HepG2 (cell line): ENCODE results near the gene FAM117B. TPM values are rescaled to one million over a fixed set of nuclear protein-coding genes. Genes with fewer than 3 reads are reported as not detected.

Experiments used
- AHR ChIP-seq: IDR thresholded peaks from 2 replicates; pipeline ENCODE4 v1.6.1; 2018; ENCODE audit warnings: missing genetic modification reagents, missing compliant biosample characterization
- CSRNP1 ChIP-seq: sonication (generic); formaldehyde crosslinking; IDR thresholded peaks from 2 replicates; pipeline ENCODE4 v1.8.1; 2023; ENCODE audit warnings: mild to moderate bottlenecking, missing genetic modification reagents
- HHEX ChIP-seq: IDR thresholded peaks from 2 replicates; pipeline ENCODE4 v1.6.1; 2016; ENCODE audit warnings: control low read depth
- KAT2B ChIP-seq: fragments of 150-350 bp; IDR thresholded peaks from 2 replicates; pipeline ENCODE4 v1.6.1; 2014; ENCODE audit warnings: low read depth, low read length, borderline replicate concordance
- KAT8 ChIP-seq: IDR thresholded peaks from 2 replicates; pipeline ENCODE4 v1.6.1; 2016; ENCODE audit warnings: missing genetic modification reagents, missing compliant biosample characterization
- LCORL ChIP-seq, 2 experiments: fragments of 450-650 bp in 1 of 2; sonication (generic) in 1 of 2; formaldehyde crosslinking in 1 of 2; IDR thresholded peaks; 2 replicates each; pipeline versions ENCODE4 v1.5.0 to v1.6.1; 2017 to 2020; ENCODE audit warnings: antibody characterized with exemption in 1 of 2, missing genetic modification reagents in 1 of 2
- MIER2 ChIP-seq: IDR thresholded peaks from 2 replicates; pipeline ENCODE4 v1.6.1; 2016; ENCODE audit warnings: missing biosample characterization, missing genetic modification reagents
- MXD1 ChIP-seq: sonication (generic); formaldehyde crosslinking; IDR thresholded peaks from 2 replicates; pipeline ENCODE4 v1.4.0; 2020; ENCODE audit warnings: mild to moderate bottlenecking, missing genetic modification reagents
- SP4 ChIP-seq: sonication (generic); formaldehyde crosslinking; IDR thresholded peaks from 2 replicates; pipeline ENCODE4 v1.8.1; 2023; ENCODE audit warnings: mild to moderate bottlenecking, missing genetic modification reagents
- ZNF264 ChIP-seq: sonication (generic); formaldehyde crosslinking; IDR thresholded peaks from 2 replicates; pipeline ENCODE4 v1.4.0; 2020; ENCODE audit warnings: missing genetic modification reagents
- ZNF296 ChIP-seq: sonication (generic); formaldehyde crosslinking; conservative IDR thresholded peaks from 2 replicates; pipeline ENCODE4 v1.5.0; 2020; ENCODE audit warnings: mild to moderate bottlenecking, missing genetic modification reagents
- ZNF333 ChIP-seq: sonication (generic); formaldehyde crosslinking; IDR thresholded peaks from 2 replicates; pipeline ENCODE4 v1.4.0; 2020; ENCODE audit warnings: mild to moderate bottlenecking, missing genetic modification reagents, borderline replicate concordance
- ZNF547 ChIP-seq: sonication (generic); formaldehyde crosslinking; IDR thresholded peaks from 2 replicates; pipeline ENCODE4 v1.5.1; 2020; ENCODE audit warnings: mild to moderate bottlenecking, missing genetic modification reagents
- ZNF737 ChIP-seq: sonication (generic); formaldehyde crosslinking; IDR thresholded peaks from 2 replicates; pipeline ENCODE4 v1.5.0; 2020; ENCODE audit warnings: missing genetic modification reagents, mild to moderate bottlenecking, borderline replicate concordance
- ZNF772 ChIP-seq: sonication (generic); formaldehyde crosslinking; IDR thresholded peaks from 2 replicates; pipeline ENCODE4 v1.5.0; 2020; ENCODE audit warnings: mild to moderate bottlenecking, missing genetic modification reagents
- polyA plus RNA-seq, 8 experiments: library from polyadenylated mRNA; depleted of rRNA in 3 of 8; stranded (reverse) in 7 of 8; unstranded in 1 of 8; fragments of >200 nt; fragmentation: Illumina TruSeq in 4 of 8; extraction: Trizol in 4 of 8; gene quantifications; 2 replicates each; pipeline versions ENCODE4 v1.2.1 to v1.2.3, GENCODE V29; 2011 to 2016; ENCODE audit warnings: low read depth in 4 of 8, missing spikeins in 1 of 8, mixed read lengths in 1 of 8; ENCODE audit not compliant: insufficient read depth in 1 of 8
- total RNA-seq, 5 experiments: library from RNA; depleted of rRNA; stranded (reverse); fragments of >200 nt; fragmentation: Illumina TruSeq; extraction: Trizol; gene quantifications; 2 replicates each; pipeline ENCODE4 v1.2.3, GENCODE V29; 2016; ENCODE audit warnings: low read depth in 1 of 5
- TF ChIP-seq, protein P1 (sequence below): sonication (generic); formaldehyde crosslinking; IDR thresholded peaks from 2 replicates; pipeline ENCODE4 v1.4.0; 2020; ENCODE audit warnings: missing genetic modification reagents
- TF ChIP-seq, protein P2 (sequence below): IDR thresholded peaks from 2 replicates; pipeline ENCODE4 v1.6.1; 2016
- TF ChIP-seq, protein P3 (sequence below): sonication (generic); formaldehyde crosslinking; IDR thresholded peaks from 2 replicates; pipeline ENCODE4 v1.4.0; 2020; ENCODE audit warnings: missing genetic modification reagents, borderline replicate concordance
- TF ChIP-seq, protein P4 (sequence below): sonication (generic); formaldehyde crosslinking; IDR thresholded peaks from 2 replicates; pipeline ENCODE4 v1.8.1; 2022; ENCODE audit warnings: low read depth, mild to moderate bottlenecking, missing genetic modification reagents
- TF ChIP-seq, protein P5 (sequence below): sonication (generic); formaldehyde crosslinking; IDR thresholded peaks from 2 replicates; pipeline ENCODE4 v1.8.1; 2023; ENCODE audit warnings: mild to moderate bottlenecking, missing genetic modification reagents

Gene FAM117B
- total and polyA plus RNA-seq, 2 of the 13 experiments (the other 11 are each of a cell fraction or from before 2014, with no cell fraction given): 5.8 to 11.0 TPM

DNA sequence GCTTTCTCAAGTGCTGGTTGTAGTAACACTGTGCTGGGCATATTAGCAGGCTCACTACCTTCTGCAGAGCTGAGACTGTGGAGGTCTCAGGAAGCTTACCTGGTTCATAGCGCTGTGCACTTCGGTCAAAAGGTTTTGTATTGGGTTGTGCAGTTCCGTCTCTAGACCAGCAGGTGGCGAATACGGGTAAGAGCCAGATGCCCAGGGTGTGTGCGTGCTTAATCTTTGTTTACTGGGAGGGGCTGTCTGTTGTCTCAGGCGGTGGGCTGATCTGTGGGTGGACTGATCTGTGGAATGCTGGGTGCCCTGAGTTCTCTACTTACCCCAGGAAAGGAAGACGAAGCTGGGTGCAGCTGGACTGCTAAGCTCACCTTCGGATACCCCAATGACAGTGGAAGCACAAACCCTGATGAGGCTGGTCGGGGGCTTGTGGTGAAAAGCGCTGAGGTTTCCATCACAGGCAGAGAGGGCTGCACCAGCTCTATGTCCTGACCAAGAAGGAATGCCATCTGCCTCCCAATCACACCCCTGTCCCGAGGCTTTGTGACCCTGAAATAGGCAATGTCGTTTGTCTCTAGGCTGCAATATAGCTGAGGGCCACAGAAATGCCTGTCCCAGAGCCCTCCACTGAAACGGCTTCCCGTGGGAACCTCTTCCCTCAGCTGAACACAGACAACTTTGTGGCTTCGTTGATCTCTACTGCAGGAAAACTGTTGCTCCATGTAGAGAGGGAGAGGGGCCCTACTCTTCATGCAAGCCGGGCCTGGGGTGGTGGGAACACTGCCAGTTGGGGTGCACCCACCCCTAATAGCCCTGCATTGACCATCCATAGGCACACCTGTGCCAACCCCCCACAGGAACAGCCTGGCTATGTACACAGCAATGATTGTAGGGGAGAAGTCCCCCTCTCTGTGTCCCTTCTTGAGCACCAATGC is 45.9 kb upstream of the FAM117B start (continued):
- TF ChIP-seq, protein P1, sequence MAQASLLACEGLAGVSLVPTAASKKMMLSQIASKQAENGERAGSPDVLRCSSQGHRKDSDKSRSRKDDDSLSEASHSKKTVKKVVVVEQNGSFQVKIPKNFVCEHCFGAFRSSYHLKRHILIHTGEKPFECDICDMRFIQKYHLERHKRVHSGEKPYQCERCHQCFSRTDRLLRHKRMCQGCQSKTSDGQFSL (CRISPR knock-in tag): 0 out of 2 replicates have a peak, but pooled peaks have one; percentile 63
- TF ChIP-seq, protein P2, sequence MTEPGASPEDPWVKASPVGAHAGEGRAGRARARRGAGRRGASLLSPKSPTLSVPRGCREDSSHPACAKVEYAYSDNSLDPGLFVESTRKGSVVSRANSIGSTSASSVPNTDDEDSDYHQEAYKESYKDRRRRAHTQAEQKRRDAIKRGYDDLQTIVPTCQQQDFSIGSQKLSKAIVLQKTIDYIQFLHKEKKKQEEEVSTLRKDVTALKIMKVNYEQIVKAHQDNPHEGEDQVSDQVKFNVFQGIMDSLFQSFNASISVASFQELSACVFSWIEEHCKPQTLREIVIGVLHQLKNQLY (CRISPR knock-in tag): 0 out of 2 replicates have a peak, but pooled peaks have one; percentile 46
- TF ChIP-seq, protein P3, sequence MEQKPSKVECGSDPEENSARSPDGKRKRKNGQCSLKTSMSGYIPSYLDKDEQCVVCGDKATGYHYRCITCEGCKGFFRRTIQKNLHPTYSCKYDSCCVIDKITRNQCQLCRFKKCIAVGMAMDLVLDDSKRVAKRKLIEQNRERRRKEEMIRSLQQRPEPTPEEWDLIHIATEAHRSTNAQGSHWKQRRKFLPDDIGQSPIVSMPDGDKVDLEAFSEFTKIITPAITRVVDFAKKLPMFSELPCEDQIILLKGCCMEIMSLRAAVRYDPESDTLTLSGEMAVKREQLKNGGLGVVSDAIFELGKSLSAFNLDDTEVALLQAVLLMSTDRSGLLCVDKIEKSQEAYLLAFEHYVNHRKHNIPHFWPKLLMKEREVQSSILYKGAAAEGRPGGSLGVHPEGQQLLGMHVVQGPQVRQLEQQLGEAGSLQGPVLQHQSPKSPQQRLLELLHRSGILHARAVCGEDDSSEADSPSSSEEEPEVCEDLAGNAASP (CRISPR knock-in tag): no peak
- TF ChIP-seq ZNF333 (CRISPR knock-in tag) (no peak), ZNF296 (CRISPR knock-in tag) (0 out of 2 replicates have a peak, but pooled peaks have one; percentile 47), ZNF547 (peak; percentile 91), MXD1 (CRISPR knock-in tag) (no peak), ZNF772 (peak; percentile 83; the same call in 1 of the 2 replicates), LCORL (IDR thresholded peaks at IDR 0.05) (no peak), LCORL (CRISPR knock-in tag; IDR thresholded peaks at IDR 0.05) (peak; percentile 76), AHR (CRISPR knock-in tag) (peak; percentile 88), KAT8 (CRISPR knock-in tag) (peak; percentile 73; the same call in 1 of the 2 replicates), HHEX (CRISPR knock-in tag) (no peak), CSRNP1 (CRISPR knock-in tag) (no peak), SP4 (CRISPR knock-in tag) (peak; percentile 63; the same call in 1 of the 2 replicates), ZNF264 (CRISPR knock-in tag) (no peak), ZNF737 (CRISPR knock-in tag) (no peak), KAT2B (no peak), MIER2 (0 out of 2 replicates have a peak, but pooled peaks have one; percentile 57)
- TF ChIP-seq, protein P4, sequence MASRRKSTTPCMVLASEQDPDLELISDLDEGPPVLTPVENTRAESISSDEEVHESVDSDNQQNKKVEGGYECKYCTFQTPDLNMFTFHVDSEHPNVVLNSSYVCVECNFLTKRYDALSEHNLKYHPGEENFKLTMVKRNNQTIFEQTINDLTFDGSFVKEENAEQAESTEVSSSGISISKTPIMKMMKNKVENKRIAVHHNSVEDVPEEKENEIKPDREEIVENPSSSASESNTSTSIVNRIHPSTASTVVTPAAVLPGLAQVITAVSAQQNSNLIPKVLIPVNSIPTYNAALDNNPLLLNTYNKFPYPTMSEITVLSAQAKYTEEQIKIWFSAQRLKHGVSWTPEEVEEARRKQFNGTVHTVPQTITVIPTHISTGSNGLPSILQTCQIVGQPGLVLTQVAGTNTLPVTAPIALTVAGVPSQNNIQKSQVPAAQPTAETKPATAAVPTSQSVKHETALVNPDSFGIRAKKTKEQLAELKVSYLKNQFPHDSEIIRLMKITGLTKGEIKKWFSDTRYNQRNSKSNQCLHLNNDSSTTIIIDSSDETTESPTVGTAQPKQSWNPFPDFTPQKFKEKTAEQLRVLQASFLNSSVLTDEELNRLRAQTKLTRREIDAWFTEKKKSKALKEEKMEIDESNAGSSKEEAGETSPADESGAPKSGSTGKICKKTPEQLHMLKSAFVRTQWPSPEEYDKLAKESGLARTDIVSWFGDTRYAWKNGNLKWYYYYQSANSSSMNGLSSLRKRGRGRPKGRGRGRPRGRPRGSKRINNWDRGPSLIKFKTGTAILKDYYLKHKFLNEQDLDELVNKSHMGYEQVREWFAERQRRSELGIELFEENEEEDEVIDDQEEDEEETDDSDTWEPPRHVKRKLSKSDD (CRISPR knock-in tag): peak; percentile 51; the same call in 1 of the 2 replicates
- TF ChIP-seq, protein P5, sequence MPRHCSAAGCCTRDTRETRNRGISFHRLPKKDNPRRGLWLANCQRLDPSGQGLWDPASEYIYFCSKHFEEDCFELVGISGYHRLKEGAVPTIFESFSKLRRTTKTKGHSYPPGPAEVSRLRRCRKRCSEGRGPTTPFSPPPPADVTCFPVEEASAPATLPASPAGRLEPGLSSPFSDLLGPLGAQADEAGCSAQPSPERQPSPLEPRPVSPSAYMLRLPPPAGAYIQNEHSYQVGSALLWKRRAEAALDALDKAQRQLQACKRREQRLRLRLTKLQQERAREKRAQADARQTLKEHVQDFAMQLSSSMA: peak; percentile 54; the same call in 1 of the 2 replicates
